K562 (cell line): ENCODE data around the gene BOC. TPM values are rescaled to one million over a fixed set of nuclear protein-coding genes. Genes with fewer than 3 reads are reported as not detected.

Experiments
- AFF4 ChIP-seq: sonication (generic); formaldehyde crosslinking; IDR thresholded peaks from 2 replicates; pipeline ENCODE4 v1.8.0; 2023; ENCODE audit warnings: mild to moderate bottlenecking, missing genetic modification reagents
- BRCA1 ChIP-seq, 2 experiments: fragments of 450-650 bp in 1 of 2; sonication (generic) in 1 of 2; formaldehyde crosslinking in 1 of 2; IDR thresholded peaks; 2 replicates each; pipeline versions ENCODE4 v1.5.0 to v1.6.1; 2017 to 2020; ENCODE audit warnings: mild to moderate bottlenecking in 1 of 2, missing genetic modification reagents in 1 of 2
- MYNN ChIP-seq, 2 experiments: sonication (generic); formaldehyde crosslinking in 1 of 2; IDR thresholded peaks; 2 replicates each; pipeline versions ENCODE4 v1.5.0 to v1.6.1; 2016 to 2020; ENCODE audit warnings: antibody characterized with exemption in 1 of 2, missing genetic modification reagents in 1 of 2
- ZFX ChIP-seq: sonication (generic); formaldehyde crosslinking; IDR thresholded peaks from 2 replicates; pipeline ENCODE4 v1.8.0; 2022; ENCODE audit warnings: mild to moderate bottlenecking, missing genetic modification reagents, moderate library complexity
- ZNF589 ChIP-seq: fragments of 200-800 bp; sonication (Bioruptor generic); IDR thresholded peaks from 2 replicates; pipeline ENCODE4 v1.6.1; 2016; ENCODE audit warnings: low read depth, missing genetic modification characterization, missing compliant biosample characterization
- ZNF695 ChIP-seq: fragments of 450-650 bp; formaldehyde crosslinking; IDR thresholded peaks from 2 replicates; pipeline ENCODE4 v1.4.0; 2020; ENCODE audit warnings: mild to moderate bottlenecking, moderate library complexity
- polyA plus RNA-seq, 8 experiments: library from polyadenylated mRNA; depleted of rRNA in 4 of 8; stranded (reverse) in 5 of 8; unstranded in 3 of 8; fragments of >200 nt; fragmentation: Nextera tagmentation in 2 of 8; fragmentation: Illumina TruSeq in 1 of 8; extraction: Ambion mirVana in 2 of 8; extraction: Trizol in 1 of 8; gene quantifications; 2 replicates each; pipeline versions ENCODE4 v1.2.1 to v1.2.3, GENCODE V29; 2011 to 2014; ENCODE audit warnings: inconsistent platforms in 1 of 8, missing spikeins in 1 of 8
- total RNA-seq, 7 experiments: library from RNA; depleted of rRNA in 6 of 7; stranded (reverse); fragments of >200 nt in 6 of 7; fragmentation: Illumina TruSeq in 2 of 7; extraction: Trizol in 2 of 7; gene quantifications; 2 replicates each; pipeline versions ENCODE4 v1.2.1 to v1.2.3, GENCODE V29; 2011 to 2021; ENCODE audit warnings: low replicate concordance in 1 of 7

BOC gene
- total and polyA plus RNA-seq, 9 of the 15 experiments (the other 6 are each of a cell fraction or from before 2014, with no cell fraction given): not detected

GRCh38 chr3:113247068-113247467 is 35.7 kb downstream of the BOC start (continued):
- TF ChIP-seq AFF4 (CRISPR knock-in tag) (no peak), MYNN (IDR thresholded peaks at IDR 0.05) (no peak), MYNN (CRISPR knock-in tag; IDR thresholded peaks at IDR 0.05) (no peak), ZFX (no peak), BRCA1 (IDR thresholded peaks at IDR 0.05) (no peak), BRCA1 (CRISPR knock-in tag; IDR thresholded peaks at IDR 0.05) (no peak), ZNF695 (CRISPR knock-in tag) (no peak), ZNF589 (no peak)
- TF ChIP-seq, all 486 proteins: peak for 0
